Measurements from ENCODE around the gene GRHPR.
"Not testable (repeated sequence)": the region's sequence is repeated elsewhere in the genome, so short reads cannot be mapped to it uniquely, and the experiment has no call there.

GRHPR gene

DNA sequence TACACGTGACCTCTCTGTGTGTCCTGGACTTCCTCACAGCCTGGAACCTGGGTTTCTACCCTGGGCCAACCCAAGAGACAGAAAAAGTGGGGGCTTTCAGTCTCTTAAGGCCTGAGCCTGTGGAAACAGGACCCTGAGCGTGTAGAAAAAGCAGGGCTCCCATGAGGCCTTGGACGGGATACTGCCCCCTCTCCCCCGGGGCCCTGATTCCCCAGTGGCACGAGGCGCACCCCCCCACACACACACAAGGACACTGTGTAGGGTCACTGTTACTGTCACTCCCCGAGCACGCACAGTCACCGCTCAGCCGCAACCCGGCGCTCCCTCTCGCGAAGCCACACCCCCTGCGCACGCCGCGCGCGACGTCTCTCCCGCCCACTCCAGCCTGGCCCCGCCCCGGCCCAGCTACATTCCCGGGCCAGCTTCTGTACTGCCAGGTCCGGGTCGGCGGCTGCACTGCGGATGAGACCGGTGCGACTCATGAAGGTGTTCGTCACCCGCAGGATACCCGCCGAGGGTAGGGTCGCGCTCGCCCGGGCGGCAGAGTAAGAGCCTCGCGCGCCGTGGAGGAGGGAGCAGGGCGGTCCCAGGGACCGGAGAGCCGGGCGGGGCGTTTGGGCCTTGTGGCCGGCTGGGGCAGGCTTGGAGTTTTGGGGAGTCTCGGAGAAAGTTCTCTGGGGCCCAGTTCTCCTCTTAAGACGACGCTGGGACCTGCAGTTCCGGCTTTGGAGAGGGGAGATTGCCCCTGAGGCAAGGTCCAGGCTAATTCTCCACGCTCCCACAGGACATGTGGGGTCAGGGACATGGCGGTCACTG, at the start of gene GRHPR:
Gene GRHPR, plus strand, starts transcription at position 408 of the 816 bp plus-strand sequence. Its CDS starts 55 bp downstream, at position 463.
- DNase-seq (ENCODE audit: low read depth), result peak; percentile 42

DNA sequence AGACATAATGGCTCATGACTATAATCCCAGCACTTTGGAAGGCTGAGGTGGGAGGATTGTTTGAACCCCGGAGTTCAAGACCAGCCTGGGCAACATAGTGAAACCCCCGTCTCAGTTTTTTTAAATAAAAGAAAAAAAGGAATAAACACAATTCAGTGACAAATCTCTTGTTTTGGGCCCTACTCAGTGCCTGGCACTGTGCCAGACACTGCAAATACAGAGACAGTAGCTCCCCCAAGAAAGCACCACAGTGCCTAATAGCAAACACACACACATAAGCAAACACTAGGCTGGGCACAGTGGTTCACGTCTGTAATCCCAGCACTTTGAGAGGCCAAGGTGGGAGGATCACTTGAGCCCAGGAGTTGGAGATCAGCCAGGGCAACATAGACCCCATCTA, 49.7 kb upstream of the GRHPR start:
- DNase-seq (ENCODE audit: low read depth), result no peak

DNA sequence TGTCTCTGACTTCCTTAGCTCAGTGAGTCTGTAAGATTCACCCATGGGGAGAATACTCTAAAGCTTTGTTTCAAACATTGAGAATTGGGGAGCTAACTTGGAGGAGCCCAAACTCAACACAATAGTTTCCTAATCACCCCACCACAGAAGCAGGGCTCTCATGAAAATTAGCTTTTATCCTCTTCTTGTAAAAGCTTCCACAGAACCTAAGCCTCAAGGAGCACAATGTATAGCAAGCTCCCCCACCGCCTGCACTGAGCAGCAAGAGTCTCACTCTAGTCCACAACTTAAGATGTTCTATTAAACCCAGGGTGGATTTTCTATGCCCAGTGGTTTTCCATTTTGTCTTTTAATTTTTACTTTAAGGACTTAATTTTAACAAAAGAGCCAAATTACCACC, 48.9 kb upstream of the GRHPR start:
- no peak for DNase-seq (ENCODE audit: low read depth)

DNA sequence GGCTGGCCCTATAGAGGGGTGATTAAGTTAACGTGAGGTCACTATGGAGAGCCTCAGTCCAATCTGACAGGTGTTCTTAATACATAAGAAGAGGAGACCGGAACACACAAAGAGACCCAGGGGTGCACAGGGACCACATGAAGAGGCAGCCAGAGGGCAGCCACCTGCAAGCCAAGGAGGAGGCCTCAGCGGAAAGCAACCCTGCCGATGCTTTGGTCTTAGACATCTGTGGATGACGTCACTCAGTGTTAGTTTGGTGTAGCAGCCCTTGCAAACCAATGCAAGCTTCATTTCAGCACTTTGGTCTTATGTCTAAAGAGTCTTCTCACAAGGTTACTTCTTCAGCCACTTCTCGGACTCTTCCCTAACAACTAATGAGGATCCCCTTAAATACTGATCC, 47.6 kb upstream of the GRHPR start:
- no peak for DNase-seq (ENCODE audit: low read depth)

DNA sequence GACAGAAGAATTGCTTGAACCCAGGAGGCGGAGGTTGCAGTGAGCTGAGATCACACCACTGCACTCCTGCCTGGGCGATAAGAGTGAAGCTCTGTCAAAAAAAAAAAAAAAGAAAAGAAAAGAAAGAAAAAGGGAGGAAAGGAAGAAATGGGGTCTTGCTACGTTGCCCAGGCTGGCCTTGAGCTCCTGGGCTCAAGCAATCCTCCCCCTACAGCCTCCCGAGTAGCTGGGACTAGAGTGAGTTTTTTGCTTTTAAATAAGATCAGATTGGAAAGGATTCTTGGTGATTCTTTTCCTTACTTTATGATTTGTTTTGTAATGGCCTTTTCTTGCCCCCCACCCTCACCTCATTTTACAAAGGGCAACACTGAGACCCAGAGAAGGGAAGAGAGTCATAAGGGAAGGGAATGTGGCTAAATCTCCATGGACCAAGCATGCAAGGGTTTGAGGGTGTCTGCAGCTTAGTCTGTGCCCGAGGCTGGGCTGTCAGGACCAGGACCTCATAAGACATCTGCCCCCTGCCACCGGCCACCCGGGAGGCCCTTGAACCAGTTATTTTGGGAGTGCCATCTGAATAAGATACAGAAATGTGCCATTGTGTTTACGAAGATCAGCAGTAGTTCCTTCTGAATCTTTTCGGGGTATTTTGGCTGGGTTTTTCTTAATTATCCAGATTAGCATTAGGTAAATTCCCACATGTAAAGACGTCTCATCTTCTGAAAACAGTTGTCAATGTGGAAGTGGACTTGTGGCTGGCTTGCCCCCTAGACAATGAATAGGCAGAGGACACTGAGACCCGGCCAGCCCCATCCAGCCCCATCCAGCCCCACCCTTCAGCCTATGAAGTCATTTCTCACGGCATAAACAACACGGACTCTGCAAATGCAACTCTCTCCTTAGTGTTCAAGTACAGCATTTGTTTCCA, 44.5 kb upstream of the GRHPR start:
- DNase-seq (ENCODE audit: low read depth), result no peak

DNA sequence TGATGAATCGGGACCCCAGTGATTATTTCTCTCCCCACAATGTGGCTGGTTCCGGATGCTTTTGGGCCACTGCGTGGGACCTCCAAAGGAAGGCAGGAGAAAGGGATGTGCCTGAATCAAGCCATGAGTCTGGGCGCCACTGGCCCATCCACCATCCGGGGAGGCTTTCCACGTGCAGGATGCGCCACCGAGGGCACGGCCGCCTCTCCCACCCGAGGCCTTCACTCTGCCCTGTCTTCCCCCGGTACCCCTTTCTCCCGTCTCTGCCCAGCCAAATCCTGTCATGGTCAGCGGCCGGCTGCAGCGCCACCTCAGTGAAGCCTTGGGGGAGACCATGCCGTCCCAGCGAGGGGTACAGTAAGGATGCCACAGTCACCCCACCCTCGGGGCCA, 43.9 kb upstream of the GRHPR start:
- DNase-seq (ENCODE audit: low read depth), result no peak

DNA sequence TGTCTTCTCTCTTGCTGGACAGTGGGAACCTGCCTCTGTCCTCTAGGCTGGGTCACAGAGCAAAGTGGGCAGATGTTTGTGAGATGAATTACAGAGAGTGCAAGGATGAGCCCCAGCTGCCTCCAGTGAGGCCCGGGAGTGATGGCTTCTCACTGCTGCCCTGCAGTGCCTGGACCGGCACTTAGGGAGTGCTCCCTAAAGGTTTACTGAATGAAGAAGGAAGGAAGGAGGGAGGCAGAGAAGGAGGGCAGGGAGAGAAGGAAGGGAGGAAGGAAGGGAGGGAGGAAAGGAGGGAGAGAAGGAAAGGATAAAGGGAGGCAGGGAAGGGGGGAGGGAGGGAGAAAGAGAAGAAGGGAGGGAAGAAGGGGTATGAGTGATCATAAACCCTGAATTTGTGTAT, 42.7 kb upstream of the GRHPR start:
- DNase-seq (ENCODE audit: low read depth), result no peak

DNA sequence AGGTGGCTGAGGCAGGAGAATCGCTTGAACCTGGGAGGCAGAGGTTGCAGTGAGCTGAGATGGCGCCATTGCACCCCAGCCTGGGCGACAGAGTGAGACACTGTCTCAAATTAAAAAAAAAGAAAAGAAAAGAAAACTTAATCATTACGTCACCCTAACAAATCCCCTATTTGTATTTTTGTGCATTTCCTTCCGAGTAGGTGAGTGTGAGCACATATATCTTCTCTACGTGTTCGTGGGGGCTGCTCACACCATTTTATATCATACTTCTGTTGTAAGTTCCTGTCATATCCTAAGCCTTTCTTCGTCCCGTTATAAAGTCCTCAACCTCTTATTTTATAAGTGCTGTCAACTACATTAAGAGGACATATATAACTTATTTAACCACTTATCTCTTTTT, 41.9 kb upstream of the GRHPR start:
- no peak for DNase-seq (ENCODE audit: low read depth)

DNA sequence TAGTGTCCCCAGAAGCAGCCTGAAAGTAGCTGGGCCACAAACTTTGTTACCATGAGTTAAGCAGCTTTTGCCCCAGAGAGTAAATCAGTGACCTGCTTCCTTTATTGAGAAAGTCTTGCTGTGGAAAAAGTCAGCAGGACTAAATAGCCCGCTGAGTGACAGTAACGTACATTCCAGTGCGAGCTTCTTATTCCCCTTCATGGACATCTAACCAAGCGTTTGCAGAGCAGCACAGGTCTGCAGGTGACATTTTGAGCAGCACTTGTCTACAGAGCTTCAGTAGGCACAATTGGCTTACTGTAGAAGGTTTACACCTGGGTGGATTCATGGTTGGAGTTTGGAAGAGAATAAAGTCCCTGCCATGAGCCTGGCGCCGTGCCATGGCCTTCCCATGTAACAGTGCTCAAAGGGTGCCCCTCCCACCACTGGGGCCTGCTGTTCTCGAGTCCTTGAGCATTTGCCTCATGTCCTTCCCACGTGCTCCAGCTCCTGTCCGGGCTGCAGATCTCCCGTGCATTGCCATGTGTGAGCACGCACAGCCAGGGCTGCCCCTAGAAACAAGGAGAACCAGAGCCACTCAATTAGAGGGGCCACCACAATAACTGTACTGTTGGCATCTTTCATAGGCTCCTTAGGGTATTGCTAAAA, 41.3 kb upstream of the GRHPR start:
- no peak for DNase-seq (ENCODE audit: low read depth)

DNA sequence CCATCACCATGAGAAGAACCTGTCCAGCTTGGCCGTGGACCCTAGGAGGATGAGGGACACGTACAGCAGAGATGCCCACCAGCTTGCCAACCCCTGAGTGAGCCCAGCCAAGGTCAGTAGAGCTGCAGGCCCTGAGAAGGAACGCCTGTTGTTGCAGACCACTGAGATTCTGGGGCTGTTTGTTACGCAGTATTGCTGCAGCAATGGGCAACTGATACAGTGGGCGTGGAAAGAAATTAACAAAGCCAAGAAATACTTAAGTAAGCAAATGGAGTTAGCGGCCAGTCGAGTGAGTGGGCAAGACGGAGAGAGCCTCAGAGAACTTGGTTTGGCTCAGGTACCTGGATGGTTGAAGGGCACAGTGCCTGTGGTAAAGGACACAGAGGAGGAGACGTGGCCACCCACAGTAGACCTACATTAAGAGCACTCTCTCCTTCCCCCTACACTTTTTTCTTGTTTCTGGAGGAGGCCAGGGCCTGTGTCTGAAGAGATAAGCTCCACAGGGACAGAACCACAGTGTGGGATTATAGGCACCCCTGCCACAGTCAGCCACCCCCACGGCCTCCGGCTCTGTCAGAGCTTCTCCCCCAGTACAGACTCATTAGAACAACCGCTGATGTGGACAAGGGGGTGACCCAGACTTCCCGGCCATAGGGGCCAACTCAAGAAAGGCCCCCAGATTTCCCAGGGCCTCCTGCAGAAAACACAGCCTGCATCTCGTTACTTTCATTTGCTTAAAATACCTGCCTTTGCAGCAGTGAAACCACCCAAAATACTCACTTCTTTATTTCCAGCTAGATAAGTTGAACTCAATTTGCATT, 40.1 kb upstream of the GRHPR start:
- no peak for DNase-seq (ENCODE audit: low read depth)

DNA sequence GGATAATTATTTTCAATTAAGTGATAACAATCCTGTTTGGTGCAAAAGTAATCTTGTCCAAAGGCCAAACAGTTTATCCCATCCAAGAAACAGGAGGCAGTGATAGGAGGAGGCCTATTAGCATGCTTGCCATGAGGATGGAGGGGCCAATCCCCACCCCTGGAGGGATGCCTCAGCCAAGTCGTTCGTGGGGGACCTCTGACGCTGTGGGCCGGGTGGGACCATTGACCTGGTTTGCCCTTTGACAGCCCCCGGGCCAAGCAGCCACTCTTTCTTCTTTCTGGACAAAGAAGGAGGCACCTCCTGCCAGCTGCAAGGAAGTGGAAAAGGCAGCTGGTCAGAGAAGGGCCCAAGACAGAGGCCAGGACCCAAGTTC, 39.5 kb upstream of the GRHPR start:
- DNase-seq (ENCODE audit: low read depth), result no peak

DNA sequence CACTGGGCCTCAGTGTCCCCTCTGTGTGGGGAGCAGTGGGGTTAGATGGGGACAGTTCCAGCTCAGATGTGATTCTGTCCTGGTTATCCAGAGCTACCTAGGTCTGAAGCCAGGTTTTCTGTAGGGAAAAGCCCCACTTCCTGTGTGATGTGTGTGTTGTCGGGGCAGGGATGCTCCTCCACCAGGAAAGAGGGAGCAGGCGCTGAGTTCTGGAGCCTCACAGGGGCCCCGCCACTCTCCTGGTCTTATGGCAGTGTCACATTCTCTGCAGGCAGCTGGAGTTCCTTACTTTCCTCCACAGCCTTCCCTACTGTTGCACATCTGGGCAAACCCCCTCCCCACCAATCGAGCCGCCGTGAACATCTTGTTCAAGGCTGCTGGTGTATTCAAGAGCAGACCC, 39.1 kb upstream of the GRHPR start:
- no peak for DNase-seq (ENCODE audit: low read depth)

DNA sequence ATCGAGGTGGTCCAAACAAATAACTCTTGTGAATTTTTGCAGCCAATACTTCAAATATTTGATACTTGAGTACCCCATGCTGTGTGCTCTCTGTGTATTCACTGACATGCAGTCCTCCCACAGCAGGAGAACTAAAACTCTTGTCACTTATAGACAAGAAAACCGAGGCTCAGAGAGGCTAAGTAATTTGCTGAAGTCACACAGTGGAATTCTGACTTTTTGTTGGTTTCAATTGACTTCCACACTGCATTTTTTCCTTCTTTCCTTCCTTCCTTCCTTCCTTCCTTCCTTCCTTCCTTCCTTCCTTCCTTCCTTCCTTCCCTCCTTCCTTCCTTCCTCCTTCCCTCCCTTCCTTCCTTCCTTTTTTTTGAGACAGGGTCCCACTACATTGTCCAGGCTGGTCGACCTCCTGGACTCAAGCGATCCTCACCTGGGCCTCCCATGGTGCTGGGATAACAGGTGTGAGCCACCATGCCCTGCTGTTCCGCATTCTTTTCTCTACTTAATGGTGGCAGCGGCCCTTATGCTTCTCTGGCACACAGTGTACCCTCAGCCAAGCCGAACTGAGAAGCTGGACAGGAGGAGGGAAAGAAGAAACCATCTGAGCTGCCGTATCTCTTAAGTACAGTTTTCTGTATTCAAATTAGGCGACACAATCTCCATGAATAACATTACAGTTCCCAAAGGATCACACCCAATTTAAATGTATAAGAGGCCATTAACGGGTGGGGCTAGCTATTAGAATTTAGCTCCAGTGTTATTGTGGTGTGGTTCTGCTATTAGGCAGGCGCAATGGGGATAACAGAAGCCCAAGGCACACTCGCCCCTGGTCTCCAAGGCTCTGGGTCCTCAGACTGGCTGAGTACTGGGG, 38.4 kb upstream of the GRHPR start:
- DNase-seq (ENCODE audit: low read depth), result no peak

DNA sequence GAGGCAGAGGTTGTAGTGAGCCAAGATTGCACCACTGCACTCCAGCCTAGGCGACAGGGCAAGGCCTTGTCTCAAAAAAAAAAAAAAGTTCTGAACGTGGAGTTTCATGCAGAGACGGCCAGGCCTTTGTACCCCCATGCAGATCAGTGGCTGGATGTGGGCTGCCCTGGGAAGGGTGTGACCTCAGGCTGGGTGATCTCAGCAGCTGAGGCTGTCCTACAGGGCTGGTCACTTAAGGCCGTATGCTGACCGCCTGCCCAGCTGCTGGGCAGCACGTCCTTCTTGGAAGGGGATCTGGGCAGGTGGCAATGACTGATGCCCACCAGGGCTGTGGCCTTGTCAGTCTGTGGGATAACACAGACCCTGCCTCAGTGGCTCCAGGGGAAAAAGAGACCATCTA, 37.2 kb upstream of the GRHPR start:
- DNase-seq (ENCODE audit: low read depth), result no peak

DNA sequence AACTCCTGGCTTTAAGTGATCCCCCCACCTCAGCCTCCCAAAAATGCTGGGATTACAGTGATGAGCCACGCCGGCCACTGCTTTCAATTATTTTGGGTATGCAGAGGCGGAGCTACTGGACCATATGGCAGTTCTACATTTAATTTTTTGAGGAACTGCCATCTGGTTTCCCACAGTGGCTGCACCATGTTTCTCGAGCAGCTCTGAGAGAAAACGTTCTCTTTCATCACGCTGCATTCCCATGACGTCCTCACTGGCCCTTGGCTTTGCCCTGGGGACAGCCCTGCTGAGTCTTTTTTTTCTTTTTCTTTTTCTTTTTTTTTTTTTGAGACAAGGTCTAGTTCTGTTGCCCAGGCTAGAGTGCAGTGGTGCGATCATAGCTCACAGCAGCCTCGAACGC, 35.5 kb upstream of the GRHPR start:
- DNase-seq (ENCODE audit: low read depth), result no peak

DNA sequence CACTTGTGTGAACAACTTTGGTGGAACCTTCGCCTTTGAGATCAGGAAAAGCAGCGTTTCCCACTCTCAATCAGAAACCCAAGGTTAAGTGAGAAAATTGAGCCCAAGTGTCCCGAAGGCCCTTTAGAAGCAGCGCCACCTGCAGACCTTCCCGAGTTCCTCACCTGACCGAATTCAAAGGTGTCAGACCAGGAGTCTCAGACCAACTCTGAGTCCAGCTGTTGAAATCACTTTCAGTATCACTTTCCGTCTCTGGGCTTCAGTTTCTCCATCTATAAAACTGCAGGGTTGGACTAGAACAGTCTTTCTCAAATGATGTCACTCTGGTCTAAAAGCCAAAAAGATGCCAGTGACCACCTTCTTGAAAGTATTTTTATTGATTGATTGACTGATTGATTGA, 31.7 kb upstream of the GRHPR start:
- DNase-seq (ENCODE audit: low read depth), result no peak

DNA sequence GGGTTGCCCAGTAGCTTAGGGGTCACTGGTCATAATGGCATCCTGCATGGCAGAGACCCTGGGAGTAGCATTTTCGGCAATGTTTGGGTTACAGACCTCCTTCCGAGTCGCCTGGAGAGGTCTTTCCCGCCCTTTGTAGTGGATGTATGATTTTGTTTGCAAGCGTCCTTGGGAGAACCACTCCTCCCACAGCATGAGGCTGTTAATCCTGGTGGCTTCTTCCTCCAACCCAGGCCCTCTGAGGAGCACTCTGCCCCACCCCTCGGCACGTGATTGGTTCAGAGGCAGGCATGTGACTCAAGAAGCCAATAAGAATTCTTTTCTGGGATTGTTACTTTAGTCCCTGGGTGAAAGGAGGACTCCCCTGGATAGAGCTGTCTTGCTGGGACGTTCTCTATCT, 30.2 kb upstream of the GRHPR start:
- DNase-seq (ENCODE audit: low read depth), result no peak

DNA sequence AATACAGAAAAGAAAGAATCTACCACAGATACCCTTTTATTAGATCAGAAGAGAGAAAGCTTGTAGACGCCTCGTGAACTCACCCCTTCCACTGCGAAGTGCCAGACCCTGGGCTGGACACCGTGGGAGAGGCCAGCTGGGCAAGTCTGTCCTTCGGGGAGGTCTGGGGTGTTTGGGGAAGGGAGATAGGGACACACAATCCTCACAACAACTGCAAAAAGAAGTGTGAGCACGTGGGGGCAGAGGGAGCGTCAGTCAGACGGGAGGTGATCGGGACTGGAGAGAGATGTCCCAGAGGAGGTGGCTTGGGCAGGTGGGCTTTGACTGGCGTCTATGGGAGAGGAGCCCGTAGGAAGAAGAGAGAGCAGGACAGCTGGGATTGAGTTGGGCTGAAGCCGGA, 27.3 kb upstream of the GRHPR start:
- DNase-seq (ENCODE audit: low read depth), result no peak

DNA sequence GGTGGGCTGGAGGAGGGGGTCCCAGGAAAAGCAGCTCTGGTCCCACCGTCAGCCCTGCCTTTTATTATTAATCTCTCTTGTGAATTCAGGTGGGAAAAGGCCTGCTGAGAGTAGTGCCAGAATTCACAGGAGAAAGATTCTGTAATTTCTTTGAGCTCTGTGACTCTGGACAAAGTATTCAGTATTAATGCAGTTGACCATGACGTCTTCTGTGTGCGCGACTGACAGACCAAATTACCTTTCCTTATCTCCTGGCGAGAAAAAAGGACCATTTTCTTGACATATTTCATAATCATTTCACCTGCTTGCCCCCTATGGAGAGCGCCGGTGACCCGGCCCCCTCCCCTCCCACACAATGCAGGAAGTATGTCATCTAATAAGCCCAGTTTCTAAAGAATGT, 26.8 kb upstream of the GRHPR start:
- DNase-seq (ENCODE audit: low read depth), result no peak

DNA sequence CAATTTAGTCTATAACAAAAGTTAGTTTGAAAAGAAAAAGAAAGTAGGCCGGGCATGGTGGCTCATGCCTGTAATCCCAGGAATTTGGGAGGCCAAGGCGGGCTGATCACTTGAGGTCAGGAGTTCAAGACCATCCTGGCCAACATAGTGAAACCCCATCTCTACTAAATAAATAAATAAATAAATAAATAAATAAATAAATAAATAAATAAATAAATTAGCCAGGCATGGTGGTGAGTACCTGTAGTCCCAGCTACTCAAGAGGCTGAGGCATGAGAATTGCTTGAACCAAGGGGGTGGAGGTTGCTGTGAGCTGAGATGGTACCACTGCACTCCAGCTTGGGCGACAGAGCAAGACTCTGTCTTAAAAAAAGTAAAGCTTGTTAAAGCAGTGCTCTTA, 24.5 kb upstream of the GRHPR start:
- not testable (repeated sequence) for DNase-seq (ENCODE audit: low read depth)

DNA sequence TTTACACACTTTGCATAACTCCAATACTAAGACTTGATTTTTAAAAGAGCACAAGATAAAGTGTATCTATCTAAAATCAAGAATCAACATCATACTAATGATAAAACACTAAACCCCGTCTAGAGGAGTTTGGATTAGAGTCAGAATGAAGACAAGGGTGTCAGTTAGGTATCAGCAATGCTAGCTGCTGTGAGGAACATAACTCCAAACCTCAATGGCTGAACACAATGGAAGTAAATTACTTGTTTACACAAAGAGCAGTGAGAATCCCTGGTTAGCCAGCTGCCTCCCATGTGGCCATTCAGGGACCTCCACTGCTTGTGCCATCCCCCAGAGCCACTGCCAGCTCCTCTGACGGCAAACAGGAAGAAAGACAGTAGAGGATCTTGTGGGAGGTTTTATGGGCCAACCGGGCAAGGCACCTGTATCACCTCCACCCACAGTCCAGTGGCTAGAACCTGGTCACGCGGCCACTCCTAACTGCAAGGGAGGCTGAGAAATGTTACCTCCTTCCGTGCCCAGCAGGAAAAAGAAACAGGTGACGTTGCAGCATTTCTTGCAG, 24.0 kb upstream of the GRHPR start:
- no peak for DNase-seq (ENCODE audit: low read depth)
